RWPE1 (cell line): ENCODE measurements around the gene WDR20.

Experiments used
- CTCF ChIA-PET: fragments of 350-600 bp; sonication (Branson Sonifier 250); formaldehyde crosslinking; extraction: SDS; loops from one replicate; lab custom pipeline; 2021; lab: Yijun Ruan, JAX
- POLR2A ChIA-PET: fragments of 400-600 bp; formaldehyde crosslinking; extraction: SDS; loops from one replicate; lab custom pipeline; 2020; ENCODE audit warnings: antibody characterized with exemption; ENCODE audit not compliant: low non-redundant PET; lab: Yijun Ruan, JAX
- DNase-seq: peaks from one replicate; pipeline ENCODE4 v3.0.0; 2012; ENCODE audit warnings: low spot score
- H3K27ac ChIP-seq: fragments of 450-650 bp; 2 replicates; pipeline ENCODE4 v1.5.1; 2017
- CTCF ChIP-seq: fragments of 450-650 bp; conservative IDR thresholded peaks from 2 replicates; pipeline ENCODE4 v1.5.1; 2017; ENCODE audit warnings: low read depth, mild to moderate bottlenecking

Gene WDR20

GRCh38 chr14:102211240-102211639 lies 71.5 kb downstream of the WDR20 start:
- TF ChIP-seq CTCF = no peak
- no peak for DNase-seq
- POLR2A ChIA-PET = interaction anchor here (0.8 kb wide), 1 partner anchor 70 kb away, joined by 3 read pairs; no protein-coding TSS in a partner anchor
- no peak overlapping the region for H3K27ac ChIP-seq
- CTCF ChIA-PET = no interaction called here

- ChIA-PET POLR2A (no interaction called here), CTCF (no interaction called here)
- H3K27ac ChIP-seq = peak overlapping the region; percentile 13
- DNase-seq = no peak
- no peak for TF ChIP-seq CTCF
Observed at GRCh38 chr14:102212356-102212755, 72.7 kb downstream of the WDR20 start.

GRCh38 chr14:102212845-102213244 lies 73.1 kb downstream of the WDR20 start:
- no peak for TF ChIP-seq CTCF
- DNase-seq = no peak
- peak overlapping the region; percentile 13 for H3K27ac ChIP-seq
- POLR2A ChIA-PET = no interaction called here
- CTCF ChIA-PET = interaction anchor here (0.6 kb wide), 1 partner anchor 103 kb away, joined by 3 read pairs; no protein-coding TSS in a partner anchor

- no peak for TF ChIP-seq CTCF
- no peak for DNase-seq
- ChIA-PET CTCF (interaction anchor here (0.6 kb wide), 2 partner anchors 102 to 1600 kb away, joined by 3 to 4 read pairs; no protein-coding TSS in a partner anchor), POLR2A (no interaction called here)
- peak overlapping the region; percentile 19 for H3K27ac ChIP-seq
Observed at GRCh38 chr14:102213470-102213869, 73.8 kb downstream of the WDR20 start.

GRCh38 chr14:102213984-102214658 lies 74.4 kb downstream of the WDR20 start:
- ChIA-PET POLR2A (no interaction called here), CTCF (no interaction called here)
- TF ChIP-seq CTCF = no peak
- DNase-seq = no peak
- peak overlapping the region; percentile 19 for H3K27ac ChIP-seq

- TF ChIP-seq CTCF = no peak
- no peak for DNase-seq
- CTCF ChIA-PET = no interaction called here
- POLR2A ChIA-PET = no interaction called here
- H3K27ac ChIP-seq = 0 out of 2 replicates have a peak overlapping the region, but pooled peaks have one; percentile 9
Observed at GRCh38 chr14:102215071-102215470, 75.4 kb downstream of the WDR20 start.
